Erythroblast (primary cell): Measurements from ENCODE around the gene ARHGAP6.

Experiments used
- GATA1 ChIP-seq: IDR thresholded peaks from 2 replicates; pipeline ENCODE4 v1.6.1; 2011; ENCODE audit warnings: low read depth, mild to moderate bottlenecking, control low read depth, low read length, moderate library complexity
- POLR2A ChIP-seq: IDR thresholded peaks from 2 replicates; pipeline ENCODE4 v1.6.1; 2011; ENCODE audit warnings: mild to moderate bottlenecking, low read length

- TF ChIP-seq POLR2A (no peak), GATA1 (no peak)
These were observed 378.2 kb downstream of the ARHGAP6 start for GRCh38 chrX:11287505-11287904.
